PC-9 (cell line): ENCODE results near the gene S100A5.

Experiments
- EZH2 ChIP-seq: fragments of 200-600 bp; sonication (generic); IDR thresholded peaks from 2 replicates; pipeline ENCODE4 v1.8.0; 2017; ENCODE audit warnings: antibody characterized with exemption, low read depth
- TF ChIP-seq, protein P1 (sequence below): fragments of 200-600 bp; sonication (generic); conservative IDR thresholded peaks from 2 replicates; pipeline ENCODE4 v1.6.1; 2017; ENCODE audit warnings: mixed run types, antibody characterized with exemption, mild to moderate bottlenecking, moderate library complexity

DNA sequence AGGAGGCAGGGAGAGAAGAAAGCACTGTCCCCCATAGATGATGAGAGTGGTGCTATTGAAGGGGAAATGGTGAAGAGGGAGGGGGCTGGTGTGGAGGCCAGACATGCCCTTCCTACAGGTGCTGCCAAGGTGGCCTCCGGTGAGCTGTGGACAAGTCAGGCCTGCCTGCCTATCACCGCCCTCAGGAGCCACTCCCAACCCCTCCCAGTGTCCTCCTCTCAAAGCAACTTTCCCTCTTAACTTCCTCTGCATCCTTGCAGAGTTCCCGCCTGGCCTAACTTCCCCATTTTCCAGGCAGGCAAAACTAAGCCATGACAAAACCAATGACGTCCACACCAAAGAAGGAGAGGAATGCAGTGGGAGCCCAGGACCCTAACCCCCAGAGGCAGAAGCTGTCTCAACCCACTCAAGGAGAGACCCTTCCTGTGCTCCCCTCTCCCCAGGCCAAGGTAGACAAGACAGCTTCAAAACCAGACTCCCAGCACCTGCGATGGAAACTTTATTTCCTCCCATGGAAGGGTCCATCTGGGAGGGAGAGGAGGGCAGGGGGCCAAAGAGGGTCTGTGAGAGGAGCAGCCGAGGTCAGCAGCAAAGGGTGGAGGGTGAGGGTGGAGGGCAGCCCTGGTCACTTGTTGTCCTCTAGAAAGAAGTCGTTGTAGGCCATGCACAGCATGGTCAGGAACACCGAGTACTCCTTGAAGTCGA lies 3.9 kb downstream of the S100A5 start:
- TF ChIP-seq, protein P1, sequence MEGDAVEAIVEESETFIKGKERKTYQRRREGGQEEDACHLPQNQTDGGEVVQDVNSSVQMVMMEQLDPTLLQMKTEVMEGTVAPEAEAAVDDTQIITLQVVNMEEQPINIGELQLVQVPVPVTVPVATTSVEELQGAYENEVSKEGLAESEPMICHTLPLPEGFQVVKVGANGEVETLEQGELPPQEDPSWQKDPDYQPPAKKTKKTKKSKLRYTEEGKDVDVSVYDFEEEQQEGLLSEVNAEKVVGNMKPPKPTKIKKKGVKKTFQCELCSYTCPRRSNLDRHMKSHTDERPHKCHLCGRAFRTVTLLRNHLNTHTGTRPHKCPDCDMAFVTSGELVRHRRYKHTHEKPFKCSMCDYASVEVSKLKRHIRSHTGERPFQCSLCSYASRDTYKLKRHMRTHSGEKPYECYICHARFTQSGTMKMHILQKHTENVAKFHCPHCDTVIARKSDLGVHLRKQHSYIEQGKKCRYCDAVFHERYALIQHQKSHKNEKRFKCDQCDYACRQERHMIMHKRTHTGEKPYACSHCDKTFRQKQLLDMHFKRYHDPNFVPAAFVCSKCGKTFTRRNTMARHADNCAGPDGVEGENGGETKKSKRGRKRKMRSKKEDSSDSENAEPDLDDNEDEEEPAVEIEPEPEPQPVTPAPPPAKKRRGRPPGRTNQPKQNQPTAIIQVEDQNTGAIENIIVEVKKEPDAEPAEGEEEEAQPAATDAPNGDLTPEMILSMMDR, result no peak
- no peak for TF ChIP-seq EZH2
